HG03064 (cell line): Measurements from ENCODE around the gene TERB1.
"Not testable (repeated sequence)": the region's sequence is repeated elsewhere in the genome, so short reads cannot be mapped to it uniquely, and the experiment has no call there.

Experiments
- ATAC-seq: cut with Tn5 transposase; IDR thresholded peaks from one replicate; pipeline ENCODE4 v1.9.1; 2021; ENCODE audit warnings: low read depth; ENCODE audit not compliant: unreplicated experiment

Gene TERB1

DNA sequence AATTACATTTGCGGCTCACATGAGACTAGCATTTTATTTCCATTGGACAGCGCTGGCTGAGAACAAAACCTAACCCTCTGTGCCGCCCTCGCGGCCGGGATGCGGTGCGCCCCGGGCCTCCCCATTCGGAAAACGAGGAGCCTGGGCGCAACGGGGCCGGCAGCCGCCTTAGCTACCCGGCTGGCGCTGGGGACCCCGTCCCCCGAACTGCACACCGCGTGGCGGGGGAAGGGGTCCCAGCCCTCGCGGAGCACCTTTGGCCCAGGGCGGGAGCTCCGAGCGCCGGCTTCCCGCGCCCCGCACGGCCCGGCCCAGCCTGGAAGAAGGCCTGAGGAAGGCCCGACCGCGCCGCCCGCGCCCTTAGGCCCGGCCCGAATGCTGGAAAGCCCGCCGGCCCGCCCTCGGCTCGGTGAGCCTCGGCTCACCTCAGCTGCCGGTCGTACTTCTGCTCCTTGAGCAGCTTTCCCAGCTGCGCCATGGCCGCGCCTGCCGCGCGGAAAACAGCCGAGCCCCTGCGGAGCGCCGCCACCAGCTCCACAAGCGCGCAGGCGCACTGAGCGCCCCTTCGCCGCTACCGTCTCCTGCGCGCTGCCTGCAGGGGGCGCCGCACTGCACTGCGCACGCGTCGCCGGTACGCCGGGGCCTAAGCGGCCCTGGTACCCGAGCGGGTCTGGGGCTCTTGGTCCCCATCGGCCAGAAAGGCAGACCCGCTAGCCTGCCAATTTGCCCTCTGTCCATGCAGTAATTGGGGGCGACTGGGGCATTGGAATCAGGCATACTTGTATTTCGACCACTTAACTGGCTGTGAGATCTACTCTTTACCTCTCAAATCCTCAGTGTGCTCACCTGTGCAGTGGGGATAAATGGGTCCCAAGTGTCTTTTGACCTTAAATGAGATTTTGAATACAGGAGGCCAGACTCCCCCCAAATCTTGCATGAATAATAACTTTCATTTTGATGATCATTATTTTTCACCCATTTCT is 29.3 kb upstream of the TERB1 start, which contains the start of gene NAE1:
NAE1 (minus strand) TSS at position 555 of the 983 bp plus-strand sequence; CDS start at position 478, 77 bp downstream.
- peak; percentile 86 for ATAC-seq

DNA sequence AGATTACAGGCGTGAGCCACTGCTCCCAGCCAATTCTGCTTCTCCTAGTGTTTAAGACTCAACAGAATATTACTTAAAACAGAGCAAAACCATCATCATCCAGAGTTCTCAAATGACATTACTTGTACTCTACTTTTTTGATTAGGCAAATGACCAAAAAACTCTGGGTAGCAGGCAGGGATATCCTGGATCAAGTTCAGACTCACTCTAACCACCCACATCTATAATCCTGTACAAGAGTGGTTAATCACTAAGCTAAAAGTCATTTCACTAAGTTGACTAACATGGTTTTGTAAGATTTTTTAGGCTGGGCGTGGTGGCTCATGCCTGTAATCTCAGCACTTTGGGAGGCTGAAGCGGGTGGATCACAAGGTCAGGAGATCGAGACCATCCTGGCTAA is 22.6 kb upstream of the TERB1 start:
- ATAC-seq = no peak

GRCh38 chr16:66814734-66815133 is 13.3 kb upstream of the TERB1 start:
- no peak for ATAC-seq

- no peak for ATAC-seq
Observed at GRCh38 chr16:66811043-66811442, 9.7 kb upstream of the TERB1 start.

GRCh38 chr16:66810391-66810790 is 9.0 kb upstream of the TERB1 start:
- ATAC-seq = no peak

DNA sequence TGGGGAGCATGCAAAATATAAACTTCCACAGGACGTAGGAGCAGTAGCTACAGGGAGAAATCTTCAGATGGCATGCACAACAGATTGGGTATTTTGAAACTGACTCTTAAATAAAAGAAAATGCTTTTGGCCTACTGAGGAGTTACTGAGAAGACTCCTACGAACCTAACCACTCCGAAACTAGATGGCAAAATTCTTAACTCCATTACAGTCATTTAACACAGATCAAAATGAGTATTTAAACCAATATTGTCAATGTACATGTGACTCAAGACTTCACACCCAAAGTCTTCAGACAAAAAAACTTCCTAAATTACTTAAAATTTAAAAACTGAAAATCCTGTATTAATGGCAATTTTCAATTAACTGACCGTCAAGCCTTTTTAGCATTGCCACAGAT is 8.4 kb upstream of the TERB1 start:
- ATAC-seq = no peak

GRCh38 chr16:66802159-66802558 is 775 bp upstream of the TERB1 start:
- ATAC-seq = no peak

DNA sequence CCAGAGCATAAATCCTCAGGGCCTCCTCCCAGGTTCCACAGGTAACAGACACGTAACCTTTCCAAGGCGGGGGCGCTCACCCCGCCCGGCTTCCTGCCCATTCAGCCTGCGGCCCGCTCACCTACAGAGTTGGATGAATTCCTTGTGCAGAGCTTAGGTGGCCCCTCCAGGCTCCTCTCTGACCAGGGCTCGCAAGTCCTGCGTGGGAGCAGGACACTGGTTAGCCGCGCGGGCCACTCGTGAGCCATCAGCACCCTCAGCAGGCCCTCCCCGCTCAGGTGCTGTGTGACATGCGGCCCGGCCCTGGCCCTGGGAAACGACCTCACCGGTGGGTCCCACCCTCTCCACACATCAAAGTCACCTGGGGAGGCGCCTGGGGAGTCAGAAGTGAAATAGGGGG is 528 bp downstream of the TERB1 start:
- no peak for ATAC-seq

GRCh38 chr16:66798161-66798560 is 3.2 kb downstream of the TERB1 start:
- no peak for ATAC-seq

GRCh38 chr16:66793984-66794383 is 7.4 kb downstream of the TERB1 start:
- ATAC-seq = not testable (repeated sequence)

- no peak for ATAC-seq
Observed at GRCh38 chr16:66790130-66790733, 11.2 kb downstream of the TERB1 start.

DNA sequence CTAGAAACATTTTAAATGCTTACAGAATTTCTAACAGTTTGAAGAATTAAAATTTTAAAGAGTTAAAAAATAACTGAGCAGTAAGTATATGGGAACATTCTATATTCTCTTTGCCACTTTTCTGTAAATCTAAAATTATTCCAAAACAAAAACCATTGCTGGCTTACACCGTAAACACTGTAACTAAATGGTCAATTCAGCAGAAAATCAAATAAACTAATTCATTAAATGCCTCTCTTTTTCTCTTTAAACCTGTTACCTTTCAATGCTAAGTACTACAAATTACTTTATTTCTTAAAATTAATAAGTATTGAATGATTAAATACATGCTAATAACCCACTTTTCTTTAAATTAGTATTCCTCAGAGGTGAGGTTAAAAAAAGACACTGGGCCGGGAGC is 14.0 kb downstream of the TERB1 start:
- no peak for ATAC-seq

- no peak for ATAC-seq
Observed at GRCh38 chr16:66786551-66786950, 14.8 kb downstream of the TERB1 start.

GRCh38 chr16:66776457-66776856 is 24.9 kb downstream of the TERB1 start:
- no peak for ATAC-seq

DNA sequence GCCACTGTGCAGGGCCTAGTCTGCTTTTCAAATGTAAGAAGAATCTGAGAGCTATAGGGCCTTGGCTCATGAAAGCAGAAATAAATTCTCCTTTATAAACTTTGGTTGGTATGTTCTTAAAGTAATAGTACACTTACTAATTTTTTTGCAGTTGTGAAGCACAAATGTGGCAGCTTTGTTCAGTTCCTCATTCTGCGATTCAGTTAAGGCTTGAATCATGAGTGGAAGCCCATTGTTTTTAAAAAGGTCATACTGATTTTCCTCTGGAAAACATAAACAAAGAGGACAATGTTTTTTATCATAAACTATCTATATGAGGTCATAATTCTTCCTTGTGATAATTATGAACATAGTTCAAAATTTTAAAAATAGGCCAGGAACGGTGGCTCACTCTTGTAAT is 26.4 kb downstream of the TERB1 start:
- no peak for ATAC-seq

- no peak for ATAC-seq
Observed at GRCh38 chr16:66758086-66758485, 43.3 kb downstream of the TERB1 start.

DNA sequence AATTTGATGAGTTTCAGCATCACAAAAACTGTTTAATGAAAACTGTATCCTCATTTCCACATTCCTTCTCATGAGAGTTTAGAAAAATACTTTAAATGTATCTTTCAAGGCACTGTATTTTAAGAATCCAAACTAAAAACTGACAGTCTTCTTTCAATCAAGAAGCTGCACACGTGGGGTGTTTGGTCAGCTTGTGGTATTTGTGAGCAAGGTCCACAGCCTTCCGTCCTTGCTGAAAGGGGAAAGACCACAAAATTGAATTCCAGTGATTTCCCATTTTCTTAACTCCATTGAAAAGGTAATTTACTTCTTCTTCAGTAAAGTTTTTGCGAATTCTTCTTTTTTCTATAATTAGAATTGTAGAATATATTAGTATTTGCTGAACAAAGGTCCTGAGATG is 46.6 kb downstream of the TERB1 start:
- no peak for ATAC-seq

DNA sequence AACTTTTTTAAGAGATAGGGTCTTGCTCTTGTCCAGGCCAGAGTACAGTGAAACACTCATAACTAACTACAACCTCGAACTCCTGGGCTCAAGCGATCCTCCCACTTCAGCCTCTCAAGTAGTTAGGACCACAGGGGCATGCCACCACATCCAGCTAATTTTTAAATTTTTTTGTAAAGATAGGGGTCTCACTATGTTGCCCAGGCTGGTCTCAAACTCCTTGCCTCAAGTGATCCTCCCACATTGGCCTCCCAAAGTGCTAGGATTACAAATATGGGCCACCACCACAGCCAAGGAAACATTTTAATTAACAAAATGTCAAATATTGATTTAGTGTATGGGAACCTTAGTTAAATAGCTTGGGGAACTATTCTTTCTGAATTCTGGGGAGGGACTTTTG is 47.2 kb downstream of the TERB1 start:
- no peak for ATAC-seq

DNA sequence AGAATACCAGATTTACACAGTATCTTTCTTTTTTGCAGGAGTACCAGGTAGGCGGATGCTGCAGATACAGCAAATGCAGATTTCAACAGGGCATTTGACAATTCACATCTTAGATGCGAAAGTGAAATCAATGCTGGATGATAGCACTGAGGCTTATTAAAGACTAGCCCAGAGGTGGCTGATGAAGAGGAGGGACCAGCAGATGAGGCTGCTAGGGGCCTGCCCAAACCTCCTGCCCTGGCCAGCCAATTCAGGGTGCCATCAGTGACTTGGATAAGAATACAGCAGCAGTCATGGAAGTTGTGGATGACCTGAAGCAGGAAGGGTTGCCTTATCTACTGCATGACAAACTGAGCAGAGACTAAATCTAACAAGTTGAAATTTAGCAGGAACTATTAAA is 48.4 kb downstream of the TERB1 start:
- no peak for ATAC-seq

- no peak for ATAC-seq
Observed at GRCh38 chr16:66752379-66752778, 49.0 kb downstream of the TERB1 start.

- ATAC-seq = no peak
Observed at GRCh38 chr16:66751992-66752322, 49.4 kb downstream of the TERB1 start.
